Parathyroid adenoma (tissue), 2 donors: Measurements from ENCODE around the gene RACGAP1.
"Not testable (repeated sequence)": the region's sequence is repeated elsewhere in the genome, so short reads cannot be mapped to it uniquely, and the experiment has no call there.

Experiments
- H2AFZ ChIP-seq: fragments of 300-600 bp; sonication (generic); one replicate; pipeline ENCODE4 v1.7.0; 2017; ENCODE audit warnings: antibody characterized with exemption, mild to moderate bottlenecking
- H3K27ac ChIP-seq: fragments of 300-600 bp; sonication (generic); one replicate; pipeline ENCODE4 v1.7.0; 2017
- H3K27me3 ChIP-seq: fragments of 300-600 bp; sonication (generic); one replicate; pipeline ENCODE4 v1.7.0; 2017; ENCODE audit warnings: low read length; ENCODE audit not compliant: control insufficient read depth, insufficient read depth
- H3K36me3 ChIP-seq: fragments of 300-600 bp; sonication (generic); one replicate; pipeline ENCODE4 v1.7.0; 2017; ENCODE audit warnings: low read length; ENCODE audit not compliant: control insufficient read depth, insufficient read depth
- H3K4me1 ChIP-seq: fragments of 300-600 bp; sonication (generic); one replicate; pipeline ENCODE4 v1.7.0; 2017; ENCODE audit warnings: control low read depth
- H3K4me2 ChIP-seq: fragments of 300-600 bp; sonication (generic); one replicate; pipeline ENCODE4 v1.7.0; 2017; ENCODE audit warnings: low read length
- H3K4me3 ChIP-seq: fragments of 300-600 bp; sonication (generic); one replicate; pipeline ENCODE4 v1.7.0; 2017; ENCODE audit warnings: low read depth, low read length
- H3K79me2 ChIP-seq: fragments of 300-600 bp; sonication (generic); one replicate; pipeline ENCODE4 v1.7.0; 2017; ENCODE audit warnings: control low read depth
- H3K9ac ChIP-seq: fragments of 300-600 bp; sonication (generic); one replicate; pipeline ENCODE4 v1.7.0; 2017; ENCODE audit warnings: mild to moderate bottlenecking
- H3K9me3 ChIP-seq: fragments of 300-600 bp; sonication (generic); one replicate; pipeline ENCODE4 v1.7.0; 2017; ENCODE audit warnings: low read length; ENCODE audit not compliant: control insufficient read depth
- TF ChIP-seq, protein P1 (sequence below): fragments of 300-600 bp; sonication (generic); IDR thresholded peaks from one replicate; pipeline ENCODE4 v1.7.0; 2017; ENCODE audit warnings: antibody characterized with exemption, mild to moderate bottlenecking
- donor health status: primary hyperparathyroidism.

The RACGAP1 gene

DNA sequence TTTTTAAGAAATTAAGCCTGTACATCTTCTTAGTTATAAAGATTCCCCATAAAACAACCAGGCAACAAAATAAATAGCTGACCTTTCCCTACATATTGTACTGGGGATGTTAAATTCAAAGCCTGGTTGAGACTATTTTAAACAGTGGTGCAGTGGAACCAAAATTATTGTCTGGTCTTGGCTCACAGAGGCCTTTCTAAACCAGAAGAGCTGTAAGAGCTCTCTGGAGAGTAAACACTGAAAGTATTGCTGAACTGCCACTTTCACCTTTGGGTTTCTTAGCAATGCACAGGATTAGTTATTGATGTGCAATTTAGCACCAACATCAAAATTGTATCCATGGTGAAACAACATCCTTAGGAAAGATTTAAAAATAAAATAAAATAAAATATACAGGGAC lies 20.6 kb downstream of the RACGAP1 start:
- Histone ChIP-seq H3K4me3 (no peak overlapping the region), H3K79me2 (no peaks in the 10 kb centered on the region), H3K9ac (no peak overlapping the region), H3K4me2 (no peak overlapping the region), H2AFZ (no peak overlapping the region), H3K4me1 (no peaks in the 10 kb centered on the region), H3K27ac (no peak overlapping the region), H3K36me3 (no peaks in the 10 kb centered on the region), H3K27me3 (no peaks in the 10 kb centered on the region), H3K9me3 (no peaks in the 10 kb centered on the region)
- TF ChIP-seq, protein P1, sequence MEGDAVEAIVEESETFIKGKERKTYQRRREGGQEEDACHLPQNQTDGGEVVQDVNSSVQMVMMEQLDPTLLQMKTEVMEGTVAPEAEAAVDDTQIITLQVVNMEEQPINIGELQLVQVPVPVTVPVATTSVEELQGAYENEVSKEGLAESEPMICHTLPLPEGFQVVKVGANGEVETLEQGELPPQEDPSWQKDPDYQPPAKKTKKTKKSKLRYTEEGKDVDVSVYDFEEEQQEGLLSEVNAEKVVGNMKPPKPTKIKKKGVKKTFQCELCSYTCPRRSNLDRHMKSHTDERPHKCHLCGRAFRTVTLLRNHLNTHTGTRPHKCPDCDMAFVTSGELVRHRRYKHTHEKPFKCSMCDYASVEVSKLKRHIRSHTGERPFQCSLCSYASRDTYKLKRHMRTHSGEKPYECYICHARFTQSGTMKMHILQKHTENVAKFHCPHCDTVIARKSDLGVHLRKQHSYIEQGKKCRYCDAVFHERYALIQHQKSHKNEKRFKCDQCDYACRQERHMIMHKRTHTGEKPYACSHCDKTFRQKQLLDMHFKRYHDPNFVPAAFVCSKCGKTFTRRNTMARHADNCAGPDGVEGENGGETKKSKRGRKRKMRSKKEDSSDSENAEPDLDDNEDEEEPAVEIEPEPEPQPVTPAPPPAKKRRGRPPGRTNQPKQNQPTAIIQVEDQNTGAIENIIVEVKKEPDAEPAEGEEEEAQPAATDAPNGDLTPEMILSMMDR, result no peak

DNA sequence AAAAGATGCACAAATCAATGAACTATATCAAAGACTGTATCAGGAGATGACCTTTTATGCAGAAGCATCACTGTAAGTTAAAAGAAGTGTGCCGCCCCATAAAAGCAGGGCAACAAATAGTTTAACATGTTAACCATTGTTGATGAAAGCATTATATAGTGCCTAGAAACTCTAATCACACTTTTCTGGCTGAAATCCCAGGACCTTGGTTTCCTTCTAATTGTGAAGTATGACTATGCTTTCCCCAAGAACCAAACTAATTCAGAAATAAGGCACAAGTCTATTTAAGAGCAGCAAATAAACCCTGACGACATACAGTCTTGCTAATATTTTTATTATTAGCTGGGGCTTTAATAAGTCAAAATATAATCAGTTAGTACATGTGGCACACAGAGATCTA lies 21.7 kb downstream of the RACGAP1 start:
- Histone ChIP-seq H2AFZ (no peak overlapping the region), H3K4me1 (no peaks in the 10 kb centered on the region), H3K4me3 (no peak overlapping the region), H3K4me2 (no peak overlapping the region), H3K79me2 (no peaks in the 10 kb centered on the region), H3K9me3 (no peaks in the 10 kb centered on the region), H3K27ac (no peak overlapping the region), H3K27me3 (no peaks in the 10 kb centered on the region), H3K36me3 (no peaks in the 10 kb centered on the region), H3K9ac (no peak overlapping the region)
- TF ChIP-seq, protein P1, result no peak

GRCh38 chr12:49998453-49998852 lies 26.8 kb downstream of the RACGAP1 start:
- no peaks in the 10 kb centered on the region for H3K9me3 ChIP-seq
- no peaks in the 10 kb centered on the region for H3K4me1 ChIP-seq
- H3K9ac ChIP-seq, result no peak overlapping the region
- H3K36me3 ChIP-seq, result no peaks in the 10 kb centered on the region
- TF ChIP-seq, protein P1, result no peak
- H3K27me3 ChIP-seq, result no peaks in the 10 kb centered on the region
- no peak overlapping the region for H3K4me3 ChIP-seq
- H3K4me2 ChIP-seq, result no peak overlapping the region
- H3K27ac ChIP-seq, result no peak overlapping the region
- no peak overlapping the region for H2AFZ ChIP-seq
- no peaks in the 10 kb centered on the region for H3K79me2 ChIP-seq

DNA sequence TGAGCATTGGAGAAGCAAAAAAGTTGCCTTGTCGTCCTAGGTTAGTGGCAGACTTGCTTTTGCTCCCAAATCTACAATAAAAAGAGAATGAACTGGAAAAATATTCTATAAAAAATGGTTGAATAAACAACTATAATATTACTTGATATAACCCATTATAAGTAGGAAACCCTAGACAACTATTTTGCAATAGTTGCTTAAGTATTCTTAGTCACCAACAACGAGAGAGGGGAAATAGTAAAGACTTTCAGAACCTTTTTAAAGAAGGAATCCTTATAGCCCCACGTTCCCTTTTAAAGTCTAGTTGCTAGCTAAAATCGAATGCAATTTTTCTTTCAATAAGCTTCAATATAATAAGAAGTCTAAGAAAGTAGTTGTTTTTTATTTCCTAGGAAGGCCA lies 35.0 kb downstream of the RACGAP1 start:
- no peaks in the 10 kb centered on the region for H3K79me2 ChIP-seq
- no peaks in the 10 kb centered on the region for H3K9me3 ChIP-seq
- no peaks in the 10 kb centered on the region for H3K27me3 ChIP-seq
- H3K27ac ChIP-seq, result no peak overlapping the region
- H3K4me1 ChIP-seq, result peaks cover 12% of the 10 kb centered on the region
- no peak overlapping the region for H3K4me3 ChIP-seq
- H2AFZ ChIP-seq, result no peak overlapping the region
- no peak overlapping the region for H3K4me2 ChIP-seq
- TF ChIP-seq, protein P1, result no peak
- no peak overlapping the region for H3K9ac ChIP-seq
- H3K36me3 ChIP-seq, result no peaks in the 10 kb centered on the region

GRCh38 chr12:49989400-49989799 lies 35.9 kb downstream of the RACGAP1 start:
- H3K4me1 ChIP-seq, result peaks cover 17% of the 10 kb centered on the region
- not testable (repeated sequence) for H3K9me3 ChIP-seq, H3K27me3 ChIP-seq, H3K4me2 ChIP-seq, H3K4me3 ChIP-seq, H3K27ac ChIP-seq, H3K36me3 ChIP-seq, H3K79me2 ChIP-seq, H2AFZ ChIP-seq, H3K9ac ChIP-seq
